Measurements from ENCODE around the gene COL8A1.

- TF ChIP-seq CTCF (IDR thresholded peaks at IDR 0.05), result no peak
- TF ChIP-seq POLR2A (IDR thresholded peaks at IDR 0.05), result no peak
Measured at GRCh38 chr3:99829844-99830243, 191.4 kb downstream of the COL8A1 start.
